ENCODE data around the gene AURKAIP1. TPM values are rescaled to one million over a fixed set of nuclear protein-coding genes. Genes with fewer than 3 reads are reported as not detected.

AURKAIP1 gene
- total and polyA plus RNA-seq, 8 donors: 50.9 to 281 (median 140) TPM

- peaks cover 44 to 61% (median 57%) of the 10 kb centered on the region in 4 donors for H3K4me1 ChIP-seq
- intact Hi-C loops (cut with DNase I; ENCODE audit: low total_unique reads): no loop called here
- no peaks in the 10 kb centered on the region for H3K9me3 ChIP-seq
- no peak for DNase-seq
- H3K36me3 ChIP-seq: peaks cover 10 to 16% (median 14%) of the 10 kb centered on the region in 4 donors
- peak overlapping the region in 1 of 4 donors; percentile 72 for H3K4me3 ChIP-seq
- no peak for TF ChIP-seq CTCF (IDR thresholded peaks at IDR 0.05)
- H3K27me3 ChIP-seq: no peaks in the 10 kb centered on the region
- peak overlapping the region; percentile 71 to 92 (median 83) for H3K27ac ChIP-seq
- 45 to 81% (median 53%) methylated on average over 4 to 12 of the region's 12 CpGs for WGBS, 5 donors
Measured at GRCh38 chr1:1345860-1346500, 29.0 kb downstream of the AURKAIP1 start.

- no peak for DNase-seq
- peaks cover 10 to 22% (median 20%) of the 10 kb centered on the region in 4 donors for H3K36me3 ChIP-seq
- intact Hi-C loops (cut with DNase I; ENCODE audit: low total_unique reads): no loop called here
- no peak for TF ChIP-seq POLR2AphosphoS5 (IDR thresholded peaks at IDR 0.05)
- TF ChIP-seq EP300 (IDR thresholded peaks at IDR 0.05): no peak
- no peak for TF ChIP-seq POLR2A (IDR thresholded peaks at IDR 0.05)
- no peak for TF ChIP-seq CTCF (IDR thresholded peaks at IDR 0.05)
- no peaks in the 10 kb centered on the region for H3K9me3 ChIP-seq
- H3K27ac ChIP-seq: peak overlapping the region; percentile 71 to 92 (median 83)
- H3K27me3 ChIP-seq: no peaks in the 10 kb centered on the region
- H3K4me1 ChIP-seq: peaks cover 44 to 61% (median 57%) of the 10 kb centered on the region in 4 donors
- 52 to 60% (median 59%) methylated on average over 2 to 16 of the region's 16 CpGs for WGBS, 5 donors
- peak overlapping the region in 1 of 4 donors; percentile 72 for H3K4me3 ChIP-seq
Measured at GRCh38 chr1:1345384-1345783, 29.6 kb downstream of the AURKAIP1 start.

- 38 to 59% (median 49%) methylated on average over 9 to 15 of the region's 15 CpGs for WGBS, 5 donors
- TF ChIP-seq POLR2AphosphoS5 (IDR thresholded peaks at IDR 0.05) (peak in 1 of 3 donors; percentile 6), POLR2A (IDR thresholded peaks at IDR 0.05) (no peak), CTCF (IDR thresholded peaks at IDR 0.05) (peak in 4 of 7 experiments; percentile 21 to 57 (median 43))
Measured at GRCh38 chr1:1344655-1345361, 30.2 kb downstream of the AURKAIP1 start.

GRCh38 chr1:1343811-1344421, 31.1 kb downstream of the AURKAIP1 start:
- WGBS, 5 donors: 52 to 78% (median 59%) methylated on average over 8 to 24 of the region's 24 CpGs
- intact Hi-C loops (cut with DNase I; ENCODE audit: low total_unique reads): no loop called here
- H3K9me3 ChIP-seq: no peaks in the 10 kb centered on the region
- H3K4me1 ChIP-seq: peaks cover 44 to 61% (median 57%) of the 10 kb centered on the region in 4 donors
- no peak for TF ChIP-seq POLR2A (IDR thresholded peaks at IDR 0.05)
- TF ChIP-seq EP300 (IDR thresholded peaks at IDR 0.05): no peak
- no peak for TF ChIP-seq CTCF (IDR thresholded peaks at IDR 0.05)
- TF ChIP-seq POLR2AphosphoS5 (IDR thresholded peaks at IDR 0.05): no peak
- H3K36me3 ChIP-seq: peaks cover 23 to 37% (median 35%) of the 10 kb centered on the region in 4 donors
- H3K27me3 ChIP-seq: no peaks in the 10 kb centered on the region
- H3K4me3 ChIP-seq: peak overlapping the region in 1 of 4 donors; percentile 72
- peak overlapping the region; percentile 71 to 92 (median 83) for H3K27ac ChIP-seq
- peak in 1 of 2 donors; percentile 82 for DNase-seq

More at GRCh38 chr1:1344655-1345361, 30.2 kb downstream of the AURKAIP1 start:
- Histone ChIP-seq H3K27me3 (no peaks in the 10 kb centered on the region), H3K27ac (peak overlapping the region; percentile 71 to 92 (median 83)), H3K36me3 (peaks cover 15 to 28% (median 26%) of the 10 kb centered on the region in 4 donors), H3K4me3 (peak overlapping the region in 1 of 4 donors; percentile 72), H3K4me1 (peaks cover 44 to 61% (median 57%) of the 10 kb centered on the region in 4 donors), H3K9me3 (no peaks in the 10 kb centered on the region)
- intact Hi-C loops (cut with DNase I; ENCODE audit: low total_unique reads): no loop called here
- peak; percentile 68 to 73 for DNase-seq

All from stomach (tissue), 9 donors.